CD1c-positive myeloid dendritic cell (primary cell): ENCODE measurements around the gene OR1L1.

ENCODE experiments used
- DNase-seq: peaks from one replicate; pipeline ENCODE4 v3.0.0-alpha.2; 2016; ENCODE audit errors: extremely low spot score

Gene OR1L1, protein sequence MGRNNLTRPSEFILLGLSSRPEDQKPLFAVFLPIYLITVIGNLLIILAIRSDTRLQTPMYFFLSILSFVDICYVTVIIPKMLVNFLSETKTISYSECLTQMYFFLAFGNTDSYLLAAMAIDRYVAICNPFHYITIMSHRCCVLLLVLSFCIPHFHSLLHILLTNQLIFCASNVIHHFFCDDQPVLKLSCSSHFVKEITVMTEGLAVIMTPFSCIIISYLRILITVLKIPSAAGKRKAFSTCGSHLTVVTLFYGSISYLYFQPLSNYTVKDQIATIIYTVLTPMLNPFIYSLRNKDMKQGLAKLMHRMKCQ

DNA sequence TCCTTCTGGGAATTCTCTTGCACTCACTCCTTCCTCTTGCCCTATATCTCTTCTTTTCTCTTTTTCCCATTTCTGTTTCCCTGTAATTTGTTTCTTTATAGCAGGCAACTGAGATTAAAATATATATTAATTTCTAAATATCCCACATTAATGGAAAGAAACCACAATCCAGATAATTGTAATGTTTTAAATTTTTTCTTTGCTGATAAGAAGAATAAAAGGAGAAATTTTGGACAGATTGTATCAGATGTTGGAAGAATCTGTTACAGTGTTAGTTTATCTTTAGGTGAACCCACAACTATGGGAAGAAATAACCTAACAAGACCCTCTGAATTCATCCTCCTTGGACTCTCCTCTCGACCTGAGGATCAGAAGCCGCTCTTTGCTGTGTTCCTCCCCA is at the start of gene OR1L1:
TSS of gene OR1L1 (plus strand) at position 301 of the 400 bp plus-strand sequence. CDS start at position 301, 0 bp downstream.
- DNase-seq: no peak

DNA sequence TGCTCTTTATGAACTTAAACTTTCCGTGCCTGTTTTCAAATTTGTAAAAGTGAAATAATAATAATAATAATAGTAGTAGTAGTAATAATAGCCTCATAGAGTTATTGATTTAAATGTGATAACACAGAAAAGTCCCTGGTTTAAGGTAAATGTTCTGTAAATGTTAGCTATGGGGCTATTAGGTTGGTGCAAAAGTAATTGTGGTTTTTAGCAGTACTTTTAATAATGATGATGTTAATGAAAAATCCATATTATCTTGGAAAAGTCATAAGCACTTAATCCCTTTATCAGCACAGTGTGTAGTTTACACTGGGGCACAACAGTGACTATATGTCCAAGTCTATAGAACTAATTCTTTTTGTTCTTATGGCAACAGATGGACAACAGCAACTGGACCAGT is 47.2 kb upstream of the OR1L1 start, which contains the start of gene OR1Q1:
TSS of gene OR1Q1 (plus strand) at position 377 of the 400 bp plus-strand sequence. CDS start at position 377, 0 bp downstream.
- DNase-seq: no peak

DNA sequence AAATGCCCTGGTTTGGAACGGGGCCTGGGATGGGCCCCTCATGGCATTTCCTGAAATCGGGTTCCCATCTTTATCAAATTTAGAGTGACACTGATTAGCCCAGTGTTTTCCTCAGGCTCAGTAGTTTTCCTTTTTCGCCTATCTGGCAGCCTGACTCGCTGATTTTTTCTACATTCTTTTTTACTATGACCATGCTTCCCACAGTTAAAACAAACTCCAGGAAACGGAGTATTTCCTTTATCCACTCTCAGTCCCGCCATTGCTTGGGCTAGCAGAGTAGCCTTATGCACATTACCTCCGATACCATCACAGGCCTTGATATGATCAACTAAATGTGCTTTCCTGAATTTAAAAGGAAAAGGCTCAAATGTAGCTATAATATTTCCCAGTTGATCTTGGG is 41.5 kb upstream of the OR1L1 start:
- no peak for DNase-seq

DNA sequence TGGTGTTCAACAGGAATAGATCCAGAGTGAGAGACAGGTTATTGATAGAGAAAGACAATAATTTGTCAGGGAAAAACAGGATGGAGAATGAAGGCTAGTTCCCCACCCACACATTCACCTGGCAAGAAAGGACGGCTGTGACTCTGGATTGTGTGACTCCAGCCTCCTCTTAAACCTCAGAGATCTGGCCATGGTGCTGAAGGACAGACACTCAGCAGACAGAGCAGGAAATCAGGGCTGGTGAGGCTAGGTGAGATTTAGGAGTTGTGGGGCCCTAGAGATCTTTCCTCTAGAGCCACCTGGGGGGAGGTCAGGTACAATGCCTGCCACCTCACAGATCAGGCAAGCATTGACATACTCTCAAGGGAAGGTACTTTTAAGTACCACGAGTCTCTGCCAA is 19.3 kb upstream of the OR1L1 start:
- DNase-seq: no peak

DNA sequence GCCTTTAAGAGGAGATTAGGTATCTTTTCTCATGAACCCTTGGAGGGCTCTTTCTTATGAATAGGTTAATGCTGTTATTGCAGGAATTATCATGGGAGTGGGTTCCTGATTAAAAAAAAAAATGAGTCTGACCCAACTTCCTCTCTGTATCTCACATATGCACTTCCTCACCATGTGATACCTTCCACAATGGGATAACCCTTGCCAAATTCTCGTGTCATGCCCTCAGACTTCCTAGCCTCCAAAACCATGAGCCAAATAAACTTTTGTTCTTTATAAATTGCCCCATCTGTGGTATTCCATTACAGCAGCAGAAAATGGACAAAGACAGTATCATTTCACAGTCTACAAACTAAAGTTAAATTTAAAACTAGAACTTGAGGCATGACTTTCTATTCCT is 5.1 kb upstream of the OR1L1 start:
- no peak for DNase-seq

DNA sequence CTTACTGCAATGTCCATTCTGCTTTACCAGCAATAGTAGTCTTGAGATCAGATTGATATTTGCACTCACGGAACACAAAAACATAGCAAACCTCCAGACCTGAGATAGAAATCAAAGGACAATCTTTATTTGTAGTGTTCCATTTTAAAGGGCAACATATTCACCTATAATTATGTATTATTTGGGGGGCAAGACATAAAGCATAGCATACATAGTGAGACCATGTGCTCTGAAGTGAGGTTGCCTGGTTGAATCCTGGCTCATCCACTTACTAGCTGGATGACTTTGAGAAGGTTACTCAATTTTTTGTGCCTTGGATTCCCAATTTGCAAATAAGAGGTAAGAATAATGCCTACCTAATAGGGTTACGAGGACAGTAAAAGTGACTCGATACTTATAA is 4.0 kb upstream of the OR1L1 start, which contains the start of gene OR1B1:
TSS of gene OR1B1 (minus strand) at position 101 of the 400 bp plus-strand sequence.
- no peak for DNase-seq

DNA sequence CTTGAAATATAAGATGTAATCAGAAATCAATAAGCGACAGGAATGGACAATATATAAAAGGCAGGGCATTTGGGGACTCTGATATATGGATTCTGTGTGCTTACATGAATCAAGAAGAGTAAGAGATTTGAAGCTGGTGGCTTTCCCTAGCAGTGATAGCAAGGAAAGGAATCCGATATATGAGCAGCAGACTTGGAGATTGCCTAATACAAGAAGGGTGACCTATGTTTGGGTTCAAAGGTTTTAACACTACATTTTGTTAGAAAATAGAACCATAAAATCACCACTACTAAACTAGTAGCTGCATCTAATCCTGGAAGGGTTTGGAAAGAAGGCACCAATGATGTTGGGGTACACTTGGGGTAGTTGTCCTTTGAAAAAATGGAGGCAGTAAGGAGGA is 11.0 kb downstream of the OR1L1 start:
- no peak for DNase-seq

DNA sequence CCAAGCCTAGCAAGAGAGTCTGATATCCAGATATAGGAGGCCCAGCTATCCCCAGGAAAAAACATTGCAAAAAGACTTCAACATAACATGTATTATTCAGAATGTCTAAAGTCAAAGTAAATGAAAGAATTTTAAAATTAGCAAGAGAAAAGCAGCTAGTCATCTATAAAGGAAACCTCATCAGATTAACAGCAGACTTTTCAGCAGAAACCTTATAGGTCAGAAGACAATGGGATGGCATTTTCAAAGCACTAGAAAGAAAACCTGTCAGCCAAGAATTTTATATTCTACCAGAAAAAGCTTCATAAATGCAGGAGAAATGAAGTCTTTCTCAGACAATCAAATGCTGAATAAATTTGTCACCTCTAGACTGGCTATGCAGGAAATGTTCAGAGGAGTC is 23.3 kb downstream of the OR1L1 start:
- no peak for DNase-seq

DNA sequence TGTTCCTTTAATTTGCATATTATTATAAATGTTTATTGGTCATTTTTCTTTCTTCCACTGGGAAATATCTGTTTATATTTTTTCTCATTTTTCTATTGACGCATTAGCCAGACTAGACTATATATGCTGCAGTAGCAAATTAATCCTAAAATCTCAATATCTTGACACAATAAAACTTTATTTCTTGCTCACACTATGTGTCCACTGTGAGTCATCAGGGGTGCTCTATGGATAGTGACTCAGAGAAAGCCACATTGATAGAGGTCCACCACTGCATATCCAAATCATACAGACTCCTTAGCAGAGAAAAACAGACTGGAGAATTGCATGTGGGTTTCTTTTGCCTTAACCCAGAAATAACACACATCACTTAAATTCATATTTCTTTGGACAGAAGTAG is 34.2 kb downstream of the OR1L1 start:
- DNase-seq: no peak
